Muscle of leg (tissue), 11 donors: ENCODE measurements around the gene SRSF5. TPM values are rescaled to one million over a fixed set of nuclear protein-coding genes. Genes with fewer than 3 reads are reported as not detected.

Experiments
- DNase-seq: peaks from one replicate; pipeline ENCODE4 v3.0.0; 2013
- H3K27ac ChIP-seq: one replicate; pipeline ENCODE4 v1.5.1; 2013; ENCODE audit warnings: mild to moderate bottlenecking, low read length, control low read depth
- H3K27me3 ChIP-seq: one replicate; pipeline ENCODE4 v1.6.1; 2013; ENCODE audit warnings: low read length; ENCODE audit not compliant: control insufficient read depth, insufficient read depth
- H3K36me3 ChIP-seq: one replicate; pipeline ENCODE4 v1.6.1; 2013; ENCODE audit warnings: low read length; ENCODE audit not compliant: control insufficient read depth, insufficient read depth
- H3K4me1 ChIP-seq: one replicate; pipeline ENCODE4 v1.6.1; 2013; ENCODE audit warnings: low read length; ENCODE audit not compliant: control insufficient read depth, insufficient read depth
- H3K4me3 ChIP-seq: one replicate; pipeline ENCODE4 v1.5.1; 2013; ENCODE audit warnings: low read length, control low read depth
- H3K9me3 ChIP-seq: replicated peaks from 2 replicates; pipeline ENCODE4 v1.6.1; 2013; ENCODE audit warnings: low read depth, low read length; ENCODE audit not compliant: control insufficient read depth
- WGBS: methylation state at CpG from one replicate; pipeline ENCODE4 v1.1.5; 2013; ENCODE audit warnings: missing lambda C conversion rate; ENCODE audit not compliant: insufficient coverage; 5-methylcytosine and 5-hydroxymethylcytosine counted together
- polyA plus RNA-seq, 8 donors: library from polyadenylated mRNA; unstranded; fragments of 120-200 nt; gene quantifications; one replicate each; pipeline versions ENCODE4 v1.2.1 to v1.2.3, GENCODE V29; 2013; ENCODE audit warnings: inconsistent platforms in 1 of 8, low replicate concordance in 1 of 8; ENCODE audit not compliant: insufficient read length in 8 of 8, insufficient read depth in 1 of 8
- total RNA-seq: library from RNA; stranded (reverse); fragments of 120-200 nt; gene quantifications from one replicate; pipeline ENCODE4 v1.2.4, GENCODE V29; 2013

SRSF5 gene
- total and polyA plus RNA-seq, 9 donors, result 145 to 308 (median 263) TPM

- Histone ChIP-seq H3K36me3 (peaks cover 38% of the 10 kb centered on the region), H3K27ac (peak overlapping the region; percentile 100), H3K9me3 (no peaks in the 10 kb centered on the region), H3K4me1 (peaks cover 17% of the 10 kb centered on the region), H3K27me3 (peaks cover under 1% of the 10 kb centered on the region), H3K4me3 (peak overlapping the region; percentile 94)
- DNase-seq, result peak; percentile 98
- under 1% methylated on average over 52 of the region's 54 CpGs for whole genome bisulfite sequencing
Observed at GRCh38 chr14:69767369-69767999, 542 bp downstream of the SRSF5 start.

GRCh38 chr14:69768873-69769272 is 1.9 kb downstream of the SRSF5 start:
- no peak overlapping the region for H3K4me3 ChIP-seq
- no peaks in the 10 kb centered on the region for H3K27me3 ChIP-seq
- peaks cover 50% of the 10 kb centered on the region for H3K36me3 ChIP-seq
- WGBS, result 95% methylated on average over 3 of the region's 8 CpGs
- H3K9me3 ChIP-seq, result no peaks in the 10 kb centered on the region
- H3K4me1 ChIP-seq, result peaks cover 17% of the 10 kb centered on the region
- no peak overlapping the region for H3K27ac ChIP-seq
- no peak for DNase-seq

- Histone ChIP-seq H3K4me3 (no peak overlapping the region), H3K4me1 (peaks cover 17% of the 10 kb centered on the region), H3K27me3 (no peaks in the 10 kb centered on the region), H3K36me3 (peaks cover 57% of the 10 kb centered on the region), H3K27ac (no peak overlapping the region), H3K9me3 (no peaks in the 10 kb centered on the region)
- DNase-seq, result peak; percentile 12
- 95% methylated on average over 20 of the region's 22 CpGs for WGBS
Observed at GRCh38 chr14:69769623-69770022, 2.7 kb downstream of the SRSF5 start.

- no peak overlapping the region for H3K27ac ChIP-seq
- peaks cover 17% of the 10 kb centered on the region for H3K4me1 ChIP-seq
- WGBS, result no CpG with 5 or more reads among the region's 3 CpGs
- no peaks in the 10 kb centered on the region for H3K27me3 ChIP-seq
- H3K4me3 ChIP-seq, result no peak overlapping the region
- H3K9me3 ChIP-seq, result no peaks in the 10 kb centered on the region
- peaks cover 59% of the 10 kb centered on the region for H3K36me3 ChIP-seq
- no peak for DNase-seq
Observed at GRCh38 chr14:69770559-69770958, 3.6 kb downstream of the SRSF5 start.

GRCh38 chr14:69771136-69771535 is 4.2 kb downstream of the SRSF5 start:
- peaks cover 17% of the 10 kb centered on the region for H3K4me1 ChIP-seq
- H3K27me3 ChIP-seq, result no peaks in the 10 kb centered on the region
- H3K4me3 ChIP-seq, result no peak overlapping the region
- peaks cover 62% of the 10 kb centered on the region for H3K36me3 ChIP-seq
- H3K27ac ChIP-seq, result no peak overlapping the region
- DNase-seq, result no peak
- no peaks in the 10 kb centered on the region for H3K9me3 ChIP-seq
- WGBS, result 92% methylated on average over 14 of the region's 16 CpGs

GRCh38 chr14:69772082-69773017 is 5.4 kb downstream of the SRSF5 start:
- no peak for DNase-seq
- Histone ChIP-seq H3K4me3 (no peak overlapping the region), H3K4me1 (peaks cover 13% of the 10 kb centered on the region), H3K27me3 (no peaks in the 10 kb centered on the region), H3K36me3 (peaks cover 72% of the 10 kb centered on the region), H3K27ac (no peak overlapping the region), H3K9me3 (no peaks in the 10 kb centered on the region)
- WGBS, result 93% methylated on average over 3 of the region's 11 CpGs

- no peaks in the 10 kb centered on the region for H3K9me3 ChIP-seq
- no peak for DNase-seq
- H3K27me3 ChIP-seq, result no peaks in the 10 kb centered on the region
- peaks cover 7% of the 10 kb centered on the region for H3K4me1 ChIP-seq
- no CpG with 5 or more reads among the region's 7 CpGs for WGBS
- no peak overlapping the region for H3K27ac ChIP-seq
- no peak overlapping the region for H3K4me3 ChIP-seq
- peaks cover 75% of the 10 kb centered on the region for H3K36me3 ChIP-seq
Observed at GRCh38 chr14:69773571-69774276, 6.8 kb downstream of the SRSF5 start.

- Histone ChIP-seq H3K9me3 (no peaks in the 10 kb centered on the region), H3K36me3 (peaks cover 70% of the 10 kb centered on the region), H3K4me1 (no peaks in the 10 kb centered on the region), H3K4me3 (no peak overlapping the region), H3K27ac (no peak overlapping the region), H3K27me3 (no peaks in the 10 kb centered on the region)
- WGBS, result no CpG with 5 or more reads among the region's 3 CpGs
- DNase-seq, result no peak
Observed at GRCh38 chr14:69775012-69775411, 8.1 kb downstream of the SRSF5 start.

- no peak for DNase-seq
- Histone ChIP-seq H3K9me3 (no peaks in the 10 kb centered on the region), H3K27me3 (no peaks in the 10 kb centered on the region), H3K27ac (no peak overlapping the region), H3K4me3 (no peak overlapping the region), H3K4me1 (no peaks in the 10 kb centered on the region), H3K36me3 (peaks cover 59% of the 10 kb centered on the region)
- 67% methylated on average over 1 of the region's 4 CpGs for WGBS
Observed at GRCh38 chr14:69776875-69777453, 10.0 kb downstream of the SRSF5 start.

GRCh38 chr14:69779088-69779487 is 12.1 kb downstream of the SRSF5 start:
- no peaks in the 10 kb centered on the region for H3K4me1 ChIP-seq
- H3K4me3 ChIP-seq, result no peak overlapping the region
- no peak overlapping the region for H3K27ac ChIP-seq
- DNase-seq, result no peak
- peaks cover 40% of the 10 kb centered on the region for H3K36me3 ChIP-seq
- WGBS, result no CpG with 5 or more reads among the region's 2 CpGs
- no peaks in the 10 kb centered on the region for H3K27me3 ChIP-seq
- H3K9me3 ChIP-seq, result no peaks in the 10 kb centered on the region
